GM12875 (cell line): ENCODE results near the gene ITIH6.

Experiments
- H3K4me3 ChIP-seq: one replicate; pipeline ENCODE4 v1.5.1; 2011; ENCODE audit warnings: low read depth, low read length, control low read depth
- CTCF ChIP-seq: IDR thresholded peaks from 2 replicates; pipeline ENCODE4 v1.5.1; 2011; ENCODE audit warnings: low read depth, mild to moderate bottlenecking, control low read depth, inconsistent platforms, low read length, moderate library complexity, borderline replicate concordance; ENCODE audit not compliant: insufficient read depth

Gene ITIH6

GRCh38 chrX:54710920-54711319 is 87.1 kb downstream of the ITIH6 start:
- no peak for TF ChIP-seq CTCF
- H3K4me3 ChIP-seq = no peak overlapping the region

- no peak overlapping the region for H3K4me3 ChIP-seq
- no peak for TF ChIP-seq CTCF
Measured at GRCh38 chrX:54708404-54708803, 89.7 kb downstream of the ITIH6 start.
